Measurements from ENCODE around the gene ASRGL1.
A peak's percentile ranks its signal among the peaks of the same experiment; 100 is the strongest.
"Not testable (repeated sequence)": the region's sequence is repeated elsewhere in the genome, so short reads cannot be mapped to it uniquely, and the experiment has no call there.

ASRGL1 gene

DNA sequence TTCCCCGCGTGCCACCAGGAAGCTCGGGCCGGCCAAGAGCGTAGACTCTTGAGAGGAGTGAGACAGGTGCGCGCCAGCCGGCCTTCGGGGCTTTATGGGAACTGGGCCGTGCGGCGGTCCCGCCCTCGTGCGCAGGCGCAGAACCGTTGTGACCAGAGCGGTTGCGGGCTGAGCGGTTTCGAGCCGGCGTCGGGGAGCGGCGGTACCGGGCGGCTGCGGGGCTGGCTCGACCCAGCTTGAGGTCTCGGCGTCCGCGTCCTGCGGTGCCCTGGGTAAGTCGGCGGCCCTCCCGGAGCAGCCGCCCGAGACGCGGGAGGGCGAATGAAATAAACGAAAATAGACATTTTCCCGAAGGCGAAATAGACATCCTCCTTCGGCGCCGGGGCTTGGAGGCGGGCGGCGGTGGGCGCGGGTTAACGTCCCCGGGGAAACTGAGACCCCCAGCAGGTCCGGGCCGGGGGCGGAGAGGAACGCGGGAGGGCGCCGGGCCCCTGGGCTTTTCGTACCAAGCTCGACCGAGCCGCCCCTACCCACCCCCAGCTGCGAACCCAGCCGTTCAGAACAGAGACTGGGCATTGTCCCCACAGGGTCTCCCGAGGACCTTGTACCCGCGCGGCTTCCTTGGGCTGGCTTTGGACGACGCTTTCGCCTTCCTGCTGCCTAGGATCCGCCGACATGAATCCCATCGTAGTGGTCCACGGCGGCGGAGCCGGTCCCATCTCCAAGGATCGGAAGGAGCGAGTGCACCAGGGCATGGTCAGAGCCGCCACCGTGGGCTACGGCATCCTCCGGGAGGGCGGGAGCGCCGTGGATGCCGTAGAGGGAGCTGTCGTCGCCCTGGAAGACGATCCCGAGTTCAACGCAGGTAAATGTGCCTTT, at the start of gene ASRGL1:
Gene ASRGL1, plus strand, starts transcription at position 146 of the 879 bp plus-strand sequence. Its CDS starts 530 bp downstream, at position 676.
- DNase-seq = peak; percentile 69 to 80

DNA sequence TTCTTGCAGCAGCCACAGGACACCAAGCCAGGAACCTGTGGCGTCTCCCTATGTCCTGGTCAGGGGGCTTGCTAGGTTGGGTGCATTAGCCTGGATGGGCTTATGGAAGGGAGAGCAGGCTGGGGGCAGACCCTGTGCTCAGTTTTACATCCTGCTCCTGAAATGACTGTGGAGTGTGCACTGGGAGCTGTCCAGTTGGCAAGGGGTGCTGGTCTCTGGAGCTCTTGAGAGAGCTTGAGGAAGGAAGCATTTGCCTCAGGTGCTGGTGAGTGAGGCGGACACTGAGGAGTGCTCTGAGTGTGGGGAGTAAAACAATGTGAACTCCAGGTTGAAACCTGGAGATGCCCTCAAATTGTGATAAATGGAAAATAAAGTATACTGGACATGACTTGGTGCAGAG, 41.7 kb upstream of the ASRGL1 start:
- no peak for DNase-seq

GRCh38 chr11:62298975-62299374, 38.3 kb upstream of the ASRGL1 start, which contains the start of gene SCGB1D4:
SCGB1D4 (minus strand) TSS chr11:62299075; CDS start chr11:62299010, 65 bp downstream.
- DNase-seq = no peak

DNA sequence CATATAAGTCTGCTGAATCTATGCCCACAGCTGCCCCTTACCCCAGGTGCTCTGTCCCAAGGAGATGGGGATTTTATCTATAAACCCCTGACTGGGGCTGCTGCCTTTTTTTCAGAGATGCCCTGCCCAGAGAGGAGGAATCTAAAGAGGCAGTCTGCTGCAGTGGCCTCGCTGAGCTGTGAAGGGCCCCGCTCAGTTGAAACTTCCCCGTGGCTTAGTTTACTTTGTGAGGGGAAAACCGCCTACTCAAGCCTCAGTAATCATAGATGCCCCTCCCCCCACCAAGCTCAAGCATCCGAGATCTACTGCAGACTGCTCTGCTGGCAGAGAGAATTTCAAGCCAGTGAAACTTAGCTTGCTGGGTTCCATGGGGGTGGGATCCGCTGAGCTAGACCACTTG, 31.0 kb upstream of the ASRGL1 start:
- no peak for DNase-seq

DNA sequence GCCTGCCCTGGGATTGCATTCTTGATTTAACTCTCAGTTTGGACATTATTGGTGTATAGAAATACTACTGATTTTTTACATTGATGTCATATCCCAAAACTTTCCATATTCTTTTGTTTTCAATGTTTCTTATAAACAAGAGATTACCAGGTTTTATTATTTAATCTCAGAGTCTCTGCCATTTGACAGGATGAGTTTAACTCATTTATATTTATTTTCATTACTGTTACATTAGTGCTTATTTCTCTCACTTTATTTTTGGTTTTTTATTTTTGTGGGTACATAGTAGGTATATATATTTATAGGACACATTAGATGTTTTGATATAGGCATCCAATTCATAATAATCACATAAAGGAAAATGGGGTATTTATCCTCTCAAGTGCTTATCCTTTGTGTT, 29.3 kb upstream of the ASRGL1 start:
- no peak for DNase-seq

- DNase-seq = no peak
Measured at GRCh38 chr11:62309991-62310390, 27.3 kb upstream of the ASRGL1 start.

GRCh38 chr11:62315431-62315830, 21.8 kb upstream of the ASRGL1 start:
- no peak for DNase-seq

- no peak for DNase-seq
Measured at GRCh38 chr11:62322524-62322923, 14.7 kb upstream of the ASRGL1 start.

GRCh38 chr11:62324731-62325556, 12.3 kb upstream of the ASRGL1 start:
- DNase-seq = peak; percentile 38 to 56

- not testable (repeated sequence) for DNase-seq
Measured at GRCh38 chr11:62325781-62326180, 11.5 kb upstream of the ASRGL1 start.

DNA sequence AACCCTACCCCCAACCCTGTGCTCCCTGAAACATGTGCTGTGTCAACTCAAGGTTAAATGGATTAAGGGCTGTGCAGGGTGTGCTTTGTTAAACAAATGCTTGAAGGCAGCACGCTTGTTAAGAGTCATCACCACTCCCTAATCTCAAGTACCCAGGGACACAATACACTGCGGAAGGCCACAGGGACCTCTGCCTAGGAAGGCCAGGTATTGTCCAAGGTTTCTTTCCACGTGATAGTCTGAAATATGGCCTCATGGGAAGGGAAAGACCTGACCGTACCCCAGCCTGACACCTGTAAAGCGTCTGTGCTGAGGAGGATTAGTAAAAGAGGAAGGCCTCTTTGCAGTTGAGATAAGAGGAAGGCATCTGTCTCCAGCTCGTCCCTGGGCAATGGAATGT, 10.5 kb upstream of the ASRGL1 start:
- DNase-seq = not testable (repeated sequence)

DNA sequence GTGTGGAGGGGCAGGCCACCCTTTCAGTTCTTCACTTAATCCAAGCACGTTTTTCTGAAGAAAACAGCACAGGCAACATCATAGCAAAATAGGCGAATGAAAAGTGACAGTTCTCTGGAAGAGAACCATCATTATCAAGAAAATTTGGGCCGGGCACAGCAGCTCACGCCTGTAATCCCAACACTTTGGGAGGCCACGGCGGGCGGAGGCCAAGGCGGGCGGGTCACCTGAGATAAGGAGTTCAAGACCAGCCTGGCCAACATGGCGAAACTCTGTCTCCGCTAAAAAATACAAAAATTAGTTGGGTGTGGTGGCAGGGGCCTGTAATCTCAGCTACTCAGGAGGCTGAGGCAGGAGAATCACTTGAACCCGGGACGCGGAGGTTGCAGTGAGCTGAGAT, 9.7 kb upstream of the ASRGL1 start:
- not testable (repeated sequence) for DNase-seq

DNA sequence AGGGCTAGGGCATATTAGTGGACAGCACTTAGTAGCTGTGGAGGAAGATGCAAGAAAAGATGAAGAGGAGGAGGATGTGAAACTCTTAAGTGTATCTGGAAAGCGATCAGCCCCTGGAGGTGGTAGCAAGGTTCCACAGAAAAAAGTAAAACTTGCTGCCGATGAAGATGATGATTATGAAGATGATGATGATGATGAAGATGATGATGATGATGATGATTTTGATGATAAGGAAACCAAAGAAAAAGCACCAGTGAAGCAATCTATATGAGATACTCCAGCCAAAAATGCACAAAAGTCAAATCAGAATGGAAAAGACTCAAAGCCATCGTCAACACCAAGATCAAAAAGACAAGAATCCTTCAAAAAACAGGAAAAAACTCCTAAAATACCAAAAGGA, 6.0 kb upstream of the ASRGL1 start:
- DNase-seq = not testable (repeated sequence)

DNA sequence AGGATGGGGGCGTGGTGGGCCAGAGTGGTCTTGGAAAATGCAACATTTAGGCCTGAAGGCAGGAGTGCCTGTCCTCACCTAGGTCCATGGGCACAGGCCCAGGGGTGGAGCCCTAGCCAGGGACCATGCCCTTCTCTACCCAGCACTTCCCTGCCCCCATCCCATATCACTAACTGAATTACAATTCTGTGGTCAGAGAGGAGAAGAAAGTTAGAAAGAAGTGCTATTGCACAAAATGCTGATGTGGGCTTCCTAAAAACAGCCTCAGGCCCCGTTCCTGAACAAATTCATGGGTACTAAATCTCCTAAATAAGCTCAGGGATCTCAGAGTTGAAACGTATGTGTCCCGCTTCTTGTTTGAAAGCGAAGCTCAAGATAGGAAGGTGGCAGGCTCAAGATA, 3.5 kb upstream of the ASRGL1 start:
- DNase-seq = no peak

DNA sequence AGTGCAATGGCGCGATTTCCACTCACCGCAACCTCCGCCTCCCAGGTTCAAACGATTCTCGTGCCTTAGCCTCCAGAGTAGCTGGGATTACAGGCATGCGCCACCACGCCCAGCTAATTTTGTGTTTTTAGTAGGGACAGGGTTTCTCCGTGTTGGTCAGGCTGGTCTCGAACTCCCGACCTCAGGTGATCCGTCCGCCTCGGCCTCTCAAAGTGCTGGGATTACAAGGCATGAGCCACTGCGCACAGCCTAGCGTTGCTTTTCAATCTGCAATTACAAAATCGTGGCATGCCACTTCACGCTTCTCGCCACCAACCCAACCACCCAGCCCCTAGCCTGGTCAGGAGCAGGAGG, 322 bp upstream of the ASRGL1 start:
- not testable (repeated sequence) for DNase-seq

DNA sequence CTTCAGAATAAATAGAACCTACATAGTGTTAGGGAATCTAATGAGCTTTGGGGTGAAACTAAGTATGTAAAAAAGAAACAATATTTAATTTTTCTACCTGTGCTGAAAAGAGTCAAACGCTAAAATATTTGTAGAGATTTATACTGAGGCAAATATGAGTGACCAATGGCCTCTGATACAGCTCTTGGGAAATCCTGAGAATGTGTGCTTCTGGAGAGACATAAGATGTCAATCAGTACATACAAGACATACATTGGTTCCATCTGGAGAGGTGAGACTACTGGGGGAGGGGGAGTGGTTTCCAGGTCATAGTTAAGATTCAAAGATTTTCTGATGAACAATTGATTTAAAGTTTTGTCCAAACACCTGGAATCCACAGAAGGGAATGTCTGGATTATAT, 970 bp downstream of the ASRGL1 start:
- DNase-seq = no peak

- DNase-seq = peak; percentile 39 to 48
Measured at GRCh38 chr11:62340269-62340901, 3.1 kb downstream of the ASRGL1 start.

DNA sequence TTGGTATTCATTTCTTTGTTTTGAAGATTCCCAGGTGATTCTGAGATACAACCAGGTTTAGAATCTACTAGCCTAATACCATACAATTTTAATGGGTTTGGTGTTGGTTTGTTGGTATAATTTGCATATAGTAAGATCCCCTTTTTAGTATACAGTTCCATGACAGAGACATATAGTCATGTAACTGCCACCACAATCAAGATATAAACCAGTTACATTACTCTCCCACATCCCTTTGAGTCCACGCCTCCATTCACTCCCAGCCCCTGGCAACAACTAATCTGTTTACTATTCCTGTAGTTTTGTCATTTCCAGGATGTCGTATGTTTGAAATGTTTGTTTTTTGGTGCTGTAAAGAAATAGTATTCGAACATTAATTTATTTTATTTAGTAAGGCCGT, 4.3 kb downstream of the ASRGL1 start:
- DNase-seq = no peak

DNA sequence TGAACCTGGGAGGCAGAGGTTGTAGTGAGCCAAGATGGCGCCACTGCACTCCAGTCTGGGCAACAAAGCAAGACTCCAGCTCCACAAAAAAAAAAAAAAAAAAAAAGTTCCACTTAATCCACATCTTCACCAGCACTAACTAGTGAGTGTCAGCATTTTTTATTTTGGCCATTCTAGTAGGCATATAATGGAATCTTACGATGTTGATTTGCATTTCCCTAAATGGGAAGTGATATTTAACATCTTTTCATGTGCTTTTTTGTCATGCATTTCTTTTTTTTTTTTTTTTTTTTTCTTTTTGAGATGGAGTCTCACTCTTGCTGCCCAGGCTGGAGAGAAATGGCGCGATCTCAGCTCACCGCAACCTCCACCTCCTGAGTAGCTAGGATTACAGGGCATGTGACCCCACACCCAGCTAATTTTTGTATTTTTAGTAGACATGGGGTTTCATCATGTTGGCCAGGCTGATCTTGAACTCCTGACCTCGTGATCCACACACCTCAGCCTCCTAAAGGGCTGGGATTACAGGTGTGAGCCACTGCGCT, 6.5 kb downstream of the ASRGL1 start:
- not testable (repeated sequence) for DNase-seq

- DNase-seq = no peak
Measured at GRCh38 chr11:62344210-62344609, 7.0 kb downstream of the ASRGL1 start.

DNA sequence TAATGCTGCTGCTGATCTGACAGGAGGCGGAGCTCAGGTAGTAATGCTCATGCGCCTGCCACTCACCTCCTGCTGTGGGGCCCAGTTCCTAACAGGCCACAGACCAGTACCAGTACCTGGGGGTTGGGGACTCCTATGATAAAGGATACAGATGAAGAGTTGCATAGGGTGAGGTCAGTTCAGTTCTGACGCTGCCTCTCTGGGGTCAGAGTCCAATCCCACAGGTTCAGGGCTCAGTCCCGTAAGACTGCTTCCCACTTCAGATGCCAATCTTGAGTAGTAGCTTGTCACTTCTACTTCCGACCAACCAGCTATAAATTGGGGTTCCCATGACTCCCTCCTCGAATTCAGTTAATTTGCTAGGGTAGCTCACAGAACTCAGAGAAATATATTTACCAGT, 8.6 kb downstream of the ASRGL1 start:
- no peak for DNase-seq

DNA sequence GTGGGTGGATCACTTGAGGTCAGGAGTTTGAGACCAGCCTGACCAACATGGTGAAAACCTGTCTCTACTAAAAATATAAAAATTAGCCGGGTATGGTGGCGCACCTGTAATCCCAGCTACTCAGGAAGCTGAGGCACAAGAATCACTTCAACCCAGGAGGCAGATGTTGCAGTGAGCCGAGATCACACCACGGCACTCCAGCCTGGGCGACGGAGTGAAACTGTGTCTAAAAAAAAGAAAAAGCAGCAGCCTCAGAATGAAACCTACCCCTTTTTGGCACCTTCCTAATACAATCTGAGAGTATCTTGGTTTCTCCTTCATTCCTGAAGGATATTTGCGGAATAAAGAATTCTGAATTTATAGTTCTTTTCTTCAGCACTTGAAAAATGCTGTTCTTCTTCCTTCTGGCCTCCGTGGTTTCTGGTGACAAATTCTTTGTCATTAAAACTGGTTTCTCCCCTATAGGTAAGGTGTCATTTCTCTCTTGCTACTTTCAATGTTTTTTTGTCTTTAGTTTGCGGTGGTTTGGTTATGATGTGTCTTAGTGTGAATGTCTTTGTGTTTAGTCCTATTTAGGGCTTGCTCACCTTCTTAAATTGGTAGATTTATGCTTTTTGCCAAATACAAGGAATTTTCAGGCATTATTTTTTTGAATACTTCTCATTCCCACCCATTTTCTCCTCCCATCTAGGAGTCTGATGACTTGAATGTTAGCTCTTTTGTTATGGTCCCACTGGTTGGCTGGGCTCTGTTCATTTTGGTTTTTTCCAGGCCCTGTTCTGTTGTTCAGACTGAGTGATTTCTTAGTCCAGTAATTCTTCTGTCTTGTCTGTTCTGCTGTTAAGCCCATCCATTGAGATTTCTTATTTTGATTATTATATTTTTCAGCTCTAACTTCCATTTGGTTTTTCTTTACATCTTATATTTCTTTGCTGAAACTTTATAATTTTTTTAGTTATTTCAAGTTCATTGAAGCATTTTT, 15.4 kb downstream of the ASRGL1 start:
- DNase-seq = no peak
